BLaER1 treated with 17β-estradiol and CSF1 and Interleukin-3, amounts not matched to agents 10 nM and 100 nM (cell line): ENCODE results near the gene REEP3.

ENCODE experiments used
- H3K27ac ChIP-seq, 11 experiments: shearing (Covaris generic); formaldehyde crosslinking; 2 replicates each; pipeline ENCODE4 v1.8.1; 2022
- H3K27me3 ChIP-seq, 11 experiments: shearing (Covaris generic); formaldehyde crosslinking; 2 replicates each; pipeline ENCODE4 v1.8.1; 2022
- H3K36me3 ChIP-seq, 11 experiments: shearing (Covaris generic); formaldehyde crosslinking; 2 replicates each; pipeline ENCODE4 v1.8.1; 2022
- H3K4me1 ChIP-seq, 10 experiments: shearing (Covaris generic); formaldehyde crosslinking; 2 replicates each; pipeline ENCODE4 v1.8.1; 2022
- H3K4me2 ChIP-seq, 11 experiments: shearing (Covaris generic); formaldehyde crosslinking; 2 replicates each; pipeline ENCODE4 v1.8.1; 2022
- H3K4me3 ChIP-seq, 10 experiments: shearing (Covaris generic); formaldehyde crosslinking; 2 replicates each; pipeline ENCODE4 v1.8.1; 2022
- H3K9ac ChIP-seq, 11 experiments: shearing (Covaris generic); formaldehyde crosslinking; 2 replicates each; pipeline ENCODE4 v1.8.1; 2022
- H3K9me3 ChIP-seq, 11 experiments: shearing (Covaris generic); formaldehyde crosslinking; replicated peaks in 1 of 11; 2 replicates each; pipeline ENCODE4 v1.8.1; 2022
- H4K20me1 ChIP-seq, 11 experiments: shearing (Covaris generic); formaldehyde crosslinking; 2 replicates each; pipeline ENCODE4 v1.8.1; 2022
- Cebpa-rat ChIP-seq, 11 experiments: shearing (Covaris generic); IDR thresholded peaks; 2 replicates each; pipeline ENCODE4 v1.8.1; 2022

Gene REEP3

DNA sequence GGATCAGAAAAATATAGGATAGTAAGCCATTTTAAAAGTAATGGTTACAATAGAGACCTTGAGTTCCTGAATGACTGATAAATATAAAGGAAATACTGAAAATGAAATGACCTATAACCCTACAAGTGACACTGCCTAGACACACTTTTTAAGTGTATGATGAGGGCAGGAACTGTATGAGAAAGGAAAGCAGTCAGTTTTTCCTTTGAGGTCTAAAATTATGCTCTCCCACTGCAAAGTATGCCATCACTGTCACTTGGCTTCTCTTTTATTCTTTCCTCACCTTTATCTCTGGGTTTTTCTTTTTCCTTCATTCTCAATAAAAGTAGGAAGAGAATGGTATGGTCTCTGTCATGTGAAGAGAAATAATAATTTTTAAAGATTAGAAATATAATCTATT, 13.5 kb downstream of the REEP3 start:
- Histone ChIP-seq H3K4me2 (peak overlapping the region in 4 of 11 experiments; percentile 39 to 53 (median 46); a peak in 6 of 22 replicates), H3K4me1 (peaks cover 0 to 12% (median 10%) of the 10 kb centered on the region in 10 experiments; a peak in 10 of 20 replicates), H4K20me1 (peaks cover 0 to 55% (median 6%) of the 10 kb centered on the region in 11 experiments; a peak in 9 of 22 replicates), H3K27ac (no peak overlapping the region), H3K4me3 (no peak overlapping the region), H3K36me3 (peaks cover 0 to 8% (median 6%) of the 10 kb centered on the region in 11 experiments; a peak in 10 of 22 replicates), H3K9me3 (peaks cover 0 to 4% (median 0%) of the 10 kb centered on the region in 11 experiments; a peak in 1 of 22 replicates), H3K9ac (no peak overlapping the region), H3K27me3 (no peaks in the 10 kb centered on the region)
- TF ChIP-seq Cebpa-rat (IDR thresholded peaks at IDR 0.05), result no peak

DNA sequence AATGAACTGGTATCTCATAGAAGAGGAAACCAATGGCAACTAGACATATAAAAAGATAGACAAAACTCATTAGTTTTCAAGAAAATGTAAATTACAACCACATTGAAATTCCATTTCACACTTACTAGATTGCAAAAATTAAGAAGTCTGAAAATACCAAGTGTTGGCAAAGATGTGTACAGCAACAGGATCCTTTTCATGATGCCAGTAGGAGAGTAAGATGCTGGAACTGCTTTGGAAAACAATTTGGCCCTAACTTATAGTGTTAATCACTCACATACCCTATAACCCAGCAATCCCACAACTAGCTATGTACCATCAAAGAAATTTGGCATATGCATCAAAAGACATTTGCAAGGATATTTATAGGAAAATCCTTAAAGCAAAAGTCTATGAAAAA, 15.5 kb downstream of the REEP3 start:
- Histone ChIP-seq H3K27ac (no peak overlapping the region), H3K36me3 (peaks cover 0 to 8% (median 5%) of the 10 kb centered on the region in 11 experiments; a peak in 2 of 22 replicates), H3K9ac (no peak overlapping the region), H4K20me1 (peaks cover 0 to 44% (median 4%) of the 10 kb centered on the region in 11 experiments; a peak in 8 of 22 replicates), H3K4me3 (no peak overlapping the region), H3K27me3 (no peaks in the 10 kb centered on the region), H3K9me3 (peaks cover 0 to 4% (median 0%) of the 10 kb centered on the region in 11 experiments; a peak in 1 of 22 replicates), H3K4me1 (peaks cover 6 to 20% (median 11%) of the 10 kb centered on the region in 10 experiments; a peak in 14 of 20 replicates), H3K4me2 (no peak overlapping the region)
- TF ChIP-seq Cebpa-rat (IDR thresholded peaks at IDR 0.05), result no peak

GRCh38 chr10:63537536-63537935, 16.3 kb downstream of the REEP3 start:
- no peak for TF ChIP-seq Cebpa-rat (IDR thresholded peaks at IDR 0.05)
- no peak overlapping the region for H3K9ac ChIP-seq
- H3K4me1 ChIP-seq, result peaks cover 6 to 20% (median 11%) of the 10 kb centered on the region in 10 experiments; a peak in 14 of 20 replicates
- no peak overlapping the region for H3K4me3 ChIP-seq
- H3K4me2 ChIP-seq, result no peak overlapping the region
- H3K36me3 ChIP-seq, result peaks cover 0 to 7% (median 2%) of the 10 kb centered on the region in 11 experiments; a peak in 2 of 22 replicates
- no peak overlapping the region for H3K27ac ChIP-seq
- no peaks in the 10 kb centered on the region for H3K27me3 ChIP-seq
- peaks cover 0 to 41% (median 4%) of the 10 kb centered on the region in 11 experiments; a peak in 8 of 22 replicates for H4K20me1 ChIP-seq
- H3K9me3 ChIP-seq, result 0 out of 22 replicates have a peak, but pooled peaks cover 0 to under 1% (median 0%) of the 10 kb centered on the region in 11 experiments

DNA sequence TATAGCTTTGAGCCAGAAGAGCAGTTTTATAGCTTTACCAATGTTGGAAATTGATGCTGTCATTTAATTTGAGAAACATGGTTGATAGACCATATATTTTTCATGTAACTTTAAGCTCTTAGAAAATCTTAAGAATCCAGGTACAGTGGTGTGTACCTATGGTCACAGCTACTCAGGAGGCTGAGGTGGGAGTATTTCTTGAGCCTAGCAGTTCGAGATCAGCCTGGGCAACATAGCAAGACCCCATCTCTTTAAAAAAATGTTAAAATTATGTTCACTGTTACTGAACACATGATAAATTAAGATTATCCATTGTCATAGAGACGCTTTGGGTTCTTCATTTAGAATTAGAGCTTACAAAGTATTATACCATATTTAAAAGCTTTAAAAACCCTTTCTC, 18.2 kb downstream of the REEP3 start:
- peaks cover under 1 to 12% (median 8%) of the 10 kb centered on the region in 10 experiments; a peak in 14 of 20 replicates for H3K4me1 ChIP-seq

GRCh38 chr10:63539994-63540393, 18.8 kb downstream of the REEP3 start:
- Histone ChIP-seq H4K20me1 (peaks cover 0 to 31% (median 3%) of the 10 kb centered on the region in 11 experiments; a peak in 8 of 22 replicates), H3K4me1 (peaks cover 0 to 9% (median 7%) of the 10 kb centered on the region in 10 experiments; a peak in 7 of 20 replicates), H3K9me3 (no peaks in the 10 kb centered on the region), H3K27me3 (no peaks in the 10 kb centered on the region), H3K4me2 (no peak overlapping the region; a peak in 2 of 22 replicates), H3K27ac (no peak overlapping the region), H3K4me3 (no peak overlapping the region), H3K9ac (no peak overlapping the region), H3K36me3 (peaks cover 0 to 7% (median 0%) of the 10 kb centered on the region in 11 experiments; a peak in 2 of 22 replicates)
- no peak for TF ChIP-seq Cebpa-rat (IDR thresholded peaks at IDR 0.05)

More for the DNA sequence above, 18.2 kb downstream of the REEP3 start:
- H3K9me3 ChIP-seq, result no peaks in the 10 kb centered on the region
- H4K20me1 ChIP-seq, result peaks cover 0 to 37% (median 4%) of the 10 kb centered on the region in 11 experiments; a peak in 8 of 22 replicates
- no peak overlapping the region for H3K27ac ChIP-seq
- no peak for TF ChIP-seq Cebpa-rat (IDR thresholded peaks at IDR 0.05)
- H3K36me3 ChIP-seq, result peaks cover 0 to 7% (median 0%) of the 10 kb centered on the region in 11 experiments; a peak in 2 of 22 replicates
- no peak overlapping the region for H3K4me2 ChIP-seq
- H3K27me3 ChIP-seq, result no peaks in the 10 kb centered on the region
- no peak overlapping the region for H3K9ac ChIP-seq
- H3K4me3 ChIP-seq, result no peak overlapping the region

DNA sequence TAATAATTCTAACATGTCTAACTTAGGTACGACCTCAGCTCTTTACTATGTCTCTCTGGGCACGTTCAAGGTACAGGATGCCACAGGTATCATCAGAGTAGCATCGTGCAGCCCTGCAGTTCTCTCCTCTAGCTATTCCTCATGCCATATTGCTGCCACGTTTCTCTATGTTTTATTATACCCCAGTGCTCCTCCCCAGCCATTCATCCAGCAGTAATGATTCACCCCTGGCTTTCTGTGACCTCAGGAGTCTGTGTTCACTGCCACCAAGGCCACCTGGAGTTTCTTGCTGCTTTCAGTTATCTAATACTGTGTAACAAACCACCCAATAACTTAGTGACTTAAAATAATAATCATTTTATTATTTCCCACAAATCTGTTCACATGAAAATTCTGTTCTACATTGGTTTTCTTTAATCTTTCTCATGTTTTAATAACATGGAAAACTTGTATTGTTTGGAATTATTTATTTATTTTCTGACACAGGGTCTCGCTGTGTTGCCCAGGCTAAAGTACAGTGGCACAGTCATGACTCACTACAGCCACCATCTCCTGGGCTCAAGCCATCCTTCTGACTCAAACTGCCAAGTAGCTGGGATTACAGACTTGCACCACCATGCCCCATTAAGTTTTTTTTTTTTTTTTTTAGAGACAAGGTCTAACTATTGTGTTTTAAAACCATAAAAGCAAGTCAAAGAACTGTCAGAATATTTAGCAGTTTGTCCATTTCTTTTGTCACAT, 21.8 kb downstream of the REEP3 start:
- H3K4me3 ChIP-seq, result no peak overlapping the region
- peaks cover 0 to 7% (median 0%) of the 10 kb centered on the region in 11 experiments; a peak in 1 of 22 replicates for H3K9me3 ChIP-seq
- no peak overlapping the region for H3K9ac ChIP-seq
- H3K36me3 ChIP-seq, result peaks cover 4 to 20% (median 13%) of the 10 kb centered on the region in 11 experiments; a peak in 12 of 22 replicates
- peaks cover 0 to 9% (median 7%) of the 10 kb centered on the region in 10 experiments; a peak in 7 of 20 replicates for H3K4me1 ChIP-seq
- H4K20me1 ChIP-seq, result peaks cover 0 to 22% (median 0%) of the 10 kb centered on the region in 11 experiments; a peak in 8 of 22 replicates
- H3K4me2 ChIP-seq, result no peak overlapping the region
- TF ChIP-seq Cebpa-rat (IDR thresholded peaks at IDR 0.05), result no peak
- no peaks in the 10 kb centered on the region for H3K27me3 ChIP-seq
- no peak overlapping the region for H3K27ac ChIP-seq

DNA sequence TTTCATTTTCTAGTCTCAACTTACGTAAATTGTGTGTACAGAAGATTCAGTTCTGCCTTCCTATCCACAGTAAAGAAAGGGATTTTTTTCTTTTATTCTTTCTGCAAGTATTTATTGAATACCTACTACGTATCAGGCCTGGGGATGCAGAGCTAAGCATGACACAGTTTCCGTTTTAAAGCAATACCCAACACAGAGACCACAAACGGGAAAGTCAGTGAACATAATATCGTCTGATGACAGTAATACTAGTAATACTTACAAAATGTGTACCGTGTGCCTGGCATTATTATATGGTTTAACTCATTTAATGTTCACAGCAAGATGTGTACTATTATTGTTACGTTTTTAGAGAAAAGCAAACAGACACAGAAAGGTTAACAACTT, 22.4 kb downstream of the REEP3 start:
- Histone ChIP-seq H3K9ac (no peak overlapping the region), H3K4me3 (no peak overlapping the region), H3K27ac (no peak overlapping the region), H3K36me3 (peaks cover 4 to 20% (median 13%) of the 10 kb centered on the region in 11 experiments; a peak in 12 of 22 replicates), H4K20me1 (peaks cover 0 to 21% (median 0%) of the 10 kb centered on the region in 11 experiments; a peak in 8 of 22 replicates), H3K27me3 (no peaks in the 10 kb centered on the region), H3K4me2 (no peak overlapping the region), H3K9me3 (peaks cover 0 to 7% (median 0%) of the 10 kb centered on the region in 11 experiments; a peak in 1 of 22 replicates), H3K4me1 (peaks cover 0 to 9% (median 7%) of the 10 kb centered on the region in 10 experiments; a peak in 7 of 20 replicates)
- TF ChIP-seq Cebpa-rat (IDR thresholded peaks at IDR 0.05), result no peak

- TF ChIP-seq Cebpa-rat (IDR thresholded peaks at IDR 0.05), result no peak
- H3K9ac ChIP-seq, result no peak overlapping the region
Measured at GRCh38 chr10:63544418-63544817, 23.2 kb downstream of the REEP3 start.

More at GRCh38 chr10:63544418-63544817, 23.2 kb downstream of the REEP3 start:
- Histone ChIP-seq H3K4me2 (no peak overlapping the region), H3K4me1 (peaks cover 0 to 9% (median 7%) of the 10 kb centered on the region in 10 experiments; a peak in 7 of 20 replicates), H3K27ac (no peak overlapping the region), H3K4me3 (no peak overlapping the region), H3K27me3 (no peaks in the 10 kb centered on the region), H3K9me3 (peaks cover 0 to 7% (median 0%) of the 10 kb centered on the region in 11 experiments; a peak in 1 of 22 replicates), H4K20me1 (peaks cover 0 to 21% (median 0%) of the 10 kb centered on the region in 11 experiments; a peak in 8 of 22 replicates), H3K36me3 (peaks cover 4 to 20% (median 13%) of the 10 kb centered on the region in 11 experiments; a peak in 12 of 22 replicates)
